HPDE6-E6E7 (cell line): Measurements from ENCODE around the gene EBF3.
"Not testable (repeated sequence)": the region's sequence is repeated elsewhere in the genome, so short reads cannot be mapped to it uniquely, and the experiment has no call there.

ENCODE experiments used
- DNase-seq: peaks from one replicate; pipeline ENCODE4 v3.0.0; 2011; ENCODE audit warnings: missing footprints; ENCODE audit errors: extremely low spot score

Gene EBF3

DNA sequence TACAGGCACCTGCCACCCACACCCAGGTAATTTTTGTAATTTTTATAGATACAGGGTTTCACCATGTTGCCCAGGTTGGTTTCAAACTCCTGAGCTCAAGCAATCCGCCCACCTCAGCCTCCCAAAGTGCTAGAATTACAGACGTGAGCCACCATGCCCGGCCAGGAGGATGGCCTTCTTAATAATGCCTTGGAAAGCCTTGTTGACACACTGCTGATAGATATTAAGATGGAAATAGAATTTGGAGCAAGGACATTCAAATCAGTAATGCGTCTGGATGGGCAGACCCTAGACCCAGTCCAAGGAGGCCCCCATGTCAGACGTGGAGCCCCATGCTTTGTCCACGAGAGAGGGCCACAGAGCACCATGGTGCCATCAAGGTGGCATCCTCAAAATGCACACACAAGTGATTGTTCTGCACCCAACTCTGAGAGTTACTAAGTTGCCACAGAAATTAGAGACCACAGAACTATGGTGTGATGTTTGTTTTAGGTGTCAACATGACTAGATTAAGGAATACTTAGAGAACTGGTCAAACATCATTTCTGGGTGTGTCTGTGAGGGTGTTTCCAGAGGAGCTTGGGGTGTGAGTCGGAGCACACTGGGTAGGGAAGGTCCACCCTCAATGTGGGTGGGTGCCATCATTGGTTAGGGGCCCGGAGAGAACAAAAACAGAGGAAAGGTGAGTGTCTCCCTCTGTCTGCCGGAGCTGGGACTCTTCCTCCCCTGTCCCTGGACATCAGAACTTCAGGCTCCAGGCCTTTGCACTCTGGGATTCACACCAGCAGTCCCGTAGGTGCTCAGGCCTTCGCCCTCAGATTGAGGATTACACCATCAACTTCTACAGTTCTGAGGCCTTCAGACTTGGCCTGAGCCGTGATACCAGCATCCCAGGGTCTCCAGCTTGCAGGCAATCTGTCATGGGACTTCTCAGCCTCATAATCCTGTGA, 34.5 kb downstream of the EBF3 start:
- DNase-seq: no peak

DNA sequence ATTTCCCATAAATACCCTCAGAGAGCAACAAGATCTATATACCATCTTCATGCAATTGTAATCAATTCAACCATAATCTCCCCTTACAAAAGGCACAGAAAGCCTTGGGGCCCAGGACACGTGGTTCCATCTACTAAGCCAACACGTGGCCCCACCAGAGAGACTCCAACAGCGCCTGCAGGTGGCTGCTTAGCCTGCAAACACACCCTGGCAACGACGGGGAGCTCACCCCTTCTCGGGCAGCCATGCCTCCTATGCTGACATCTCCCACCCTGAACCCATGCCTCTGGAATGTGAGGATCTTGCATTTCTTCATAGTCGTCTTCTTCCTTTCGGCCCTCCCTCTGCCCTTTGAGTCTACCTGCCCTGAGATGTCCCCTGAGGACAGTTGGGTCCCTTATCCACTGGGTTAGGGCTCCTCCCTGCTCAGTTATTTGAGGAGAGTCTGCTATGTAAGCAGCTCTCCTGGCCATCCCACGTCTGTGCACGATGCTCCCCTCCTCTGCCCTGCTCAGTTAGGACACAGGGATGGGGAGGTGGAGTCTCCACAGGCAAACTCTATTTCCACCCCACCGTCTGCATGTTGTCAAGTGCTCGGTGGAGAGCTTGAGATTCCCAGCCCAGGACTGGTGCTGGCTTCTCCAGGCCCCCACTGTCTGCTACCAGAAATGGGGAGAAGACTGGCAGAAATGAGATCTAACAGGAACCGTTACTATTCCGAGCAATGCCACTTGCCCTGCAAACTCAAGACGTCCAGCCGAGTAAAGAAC, 36.5 kb downstream of the EBF3 start:
- no peak for DNase-seq

DNA sequence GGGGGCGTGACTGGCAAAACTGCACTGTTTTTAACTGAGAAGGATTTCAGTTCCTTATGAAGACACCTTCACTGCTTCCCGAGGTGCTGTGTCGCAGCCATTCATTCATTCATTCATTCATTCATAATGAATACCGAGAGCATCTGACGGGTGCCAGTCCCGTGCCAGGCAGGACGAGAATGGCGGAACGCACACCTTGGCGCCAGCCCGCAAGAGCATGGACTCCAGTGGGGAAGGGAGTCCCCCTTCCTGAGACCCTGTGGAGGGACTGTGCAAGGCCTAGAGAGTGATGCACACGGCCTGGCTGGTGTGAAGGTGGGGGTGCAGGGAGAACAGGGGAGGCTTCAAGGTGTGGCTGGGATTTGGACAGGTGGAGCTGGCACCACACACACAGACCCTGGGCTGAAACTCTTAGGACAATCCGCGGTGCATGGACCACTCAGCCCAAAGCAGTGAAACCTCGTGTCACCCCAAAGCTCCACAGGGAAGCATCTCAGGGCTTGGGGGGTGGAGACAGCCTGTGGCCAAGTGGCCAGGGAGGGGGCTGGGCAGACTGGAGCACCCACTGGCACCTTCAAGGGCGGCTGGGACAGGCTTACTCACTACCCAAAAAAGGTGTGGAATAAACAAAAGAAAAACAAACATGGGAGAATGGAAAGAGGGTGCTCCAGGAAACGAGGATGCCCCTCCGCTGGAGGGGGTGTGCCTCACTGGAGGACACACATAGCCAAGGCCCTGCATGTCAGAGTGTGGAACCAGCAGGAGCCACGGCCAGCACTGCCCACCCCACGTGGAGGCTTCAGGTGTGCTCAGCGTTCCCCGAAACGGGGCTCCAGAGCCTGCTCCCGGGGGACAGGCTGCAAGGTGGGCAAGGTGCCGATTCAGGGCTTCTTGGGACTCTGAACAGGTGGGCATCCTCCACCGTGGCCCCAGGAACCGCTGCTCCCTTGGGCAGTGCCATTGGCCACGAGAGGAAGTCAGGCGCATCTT, 37.7 kb downstream of the EBF3 start:
- DNase-seq: no peak

DNA sequence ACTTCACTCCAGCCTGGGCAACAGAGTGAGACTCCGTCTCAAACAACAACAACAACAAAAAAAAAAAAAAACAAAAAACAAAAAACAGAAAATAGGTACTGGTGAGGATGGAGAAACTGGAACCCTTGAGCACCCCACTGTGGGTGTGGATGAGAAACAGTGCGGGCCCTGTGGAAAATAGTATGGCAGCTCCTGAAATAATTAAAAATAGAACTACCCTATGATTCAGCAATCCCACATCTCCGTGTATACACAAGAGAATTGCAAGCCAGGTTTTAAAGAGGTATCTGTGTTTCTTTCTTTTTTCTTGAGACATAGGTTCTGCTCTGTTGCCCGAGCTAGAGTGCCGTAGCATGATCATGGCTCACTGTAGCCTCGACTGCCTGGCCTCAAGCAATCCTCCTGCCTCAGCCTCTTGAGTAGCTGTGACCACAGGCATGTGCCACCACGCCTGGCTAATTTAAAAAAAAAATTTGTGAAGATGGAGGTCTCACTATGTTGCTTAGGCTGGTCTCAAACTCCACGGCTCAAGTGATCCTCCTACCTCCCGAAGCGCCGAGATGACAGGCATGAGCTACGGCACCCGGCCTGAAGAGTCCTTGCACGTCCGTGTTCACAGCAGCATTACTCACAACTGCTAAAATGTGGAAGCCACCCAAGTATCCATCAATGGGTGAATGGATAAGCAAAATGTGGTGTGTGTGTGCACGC, 39.5 kb downstream of the EBF3 start:
- DNase-seq: no peak

DNA sequence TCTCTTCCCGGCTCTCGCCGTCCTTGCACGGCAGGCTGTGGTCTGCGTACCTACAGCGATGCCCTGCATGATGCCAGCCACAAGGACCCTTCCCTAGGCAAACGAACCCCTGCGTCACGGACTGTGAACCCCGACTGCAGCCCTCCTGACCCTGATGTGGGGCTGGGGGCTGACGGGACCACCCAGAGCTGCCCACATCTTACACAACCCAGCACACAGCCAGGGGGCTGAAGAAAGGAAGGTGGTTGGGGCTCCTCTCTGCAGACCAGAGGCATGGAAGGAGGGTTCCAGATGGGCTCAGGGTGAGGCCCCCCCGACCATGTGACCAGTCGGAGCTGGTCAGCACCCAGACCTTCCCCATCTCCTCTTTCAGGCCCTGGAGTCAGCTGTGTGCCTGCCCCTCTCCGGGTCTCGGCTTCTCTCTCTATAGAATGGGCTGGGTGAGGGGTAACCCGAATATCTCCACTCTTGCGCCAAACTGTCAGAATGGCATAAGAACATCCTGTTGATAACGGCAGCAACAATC, 41.4 kb downstream of the EBF3 start:
- DNase-seq: no peak

DNA sequence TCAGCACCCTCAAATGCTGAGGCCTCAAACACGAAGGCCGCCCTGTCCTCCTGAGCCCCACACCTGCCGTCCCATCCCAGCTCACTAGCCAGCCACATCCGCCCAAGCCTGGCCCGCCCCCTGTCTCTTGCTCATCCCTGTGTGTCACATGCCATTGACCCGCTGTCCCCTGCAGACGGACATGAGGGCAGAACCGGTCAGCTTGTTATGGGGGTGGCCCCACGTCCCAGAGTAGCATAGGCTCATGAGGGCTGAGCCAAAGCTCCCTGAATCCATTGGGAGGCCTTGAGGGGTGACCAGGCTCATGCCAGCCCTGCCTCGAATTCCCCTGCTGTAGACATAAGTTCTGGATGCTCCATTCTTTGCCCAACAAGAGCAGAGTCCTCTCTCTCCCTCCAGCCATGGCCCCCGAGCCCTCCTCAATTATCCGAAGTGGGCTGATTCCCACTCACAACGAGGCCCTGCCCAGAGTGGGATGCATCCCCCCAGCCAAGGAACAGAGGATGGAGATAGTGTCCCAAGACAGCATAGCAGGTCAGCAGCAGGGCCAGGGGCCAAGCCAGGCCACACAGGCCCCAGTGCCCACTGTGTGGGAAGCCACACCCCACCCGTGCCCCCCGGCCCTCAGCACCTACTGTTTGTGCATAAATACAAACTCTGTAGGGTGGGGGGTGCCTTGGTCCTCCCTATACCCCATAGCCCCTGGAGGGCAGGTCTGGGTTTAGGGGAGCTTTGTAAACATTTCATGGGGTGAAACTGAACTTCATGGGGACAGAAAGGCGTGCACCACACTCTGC, 42.1 kb downstream of the EBF3 start:
- DNase-seq: no peak

DNA sequence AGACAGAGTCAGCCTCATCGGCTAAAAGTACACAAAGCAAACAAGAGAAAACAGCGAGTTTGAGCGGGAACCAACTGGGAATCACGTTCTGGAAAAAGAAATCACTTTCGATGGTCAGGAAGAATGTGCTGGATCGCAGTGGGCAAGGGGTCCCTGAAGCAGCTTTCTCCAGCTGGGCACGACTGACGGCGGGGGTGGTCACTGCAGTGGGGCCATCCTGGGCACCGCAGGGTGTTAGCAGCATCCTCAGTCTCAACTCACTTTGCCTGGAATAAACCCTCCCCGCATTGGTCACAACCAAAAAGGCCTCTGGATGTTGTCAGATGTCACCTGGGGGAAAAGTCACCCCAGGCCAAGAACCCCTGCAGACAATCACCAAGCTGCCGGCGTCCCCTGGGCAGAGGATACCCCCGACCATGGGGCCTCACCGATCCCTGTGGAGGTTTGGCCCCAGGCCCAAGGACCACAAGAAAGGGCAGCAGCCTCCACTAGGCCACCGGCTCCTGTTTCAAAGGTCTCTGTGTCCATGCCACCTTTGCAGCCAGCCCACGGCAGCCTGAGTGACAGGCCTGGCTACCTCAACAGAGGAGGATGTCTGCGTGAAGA, 42.9 kb downstream of the EBF3 start:
- no peak for DNase-seq

DNA sequence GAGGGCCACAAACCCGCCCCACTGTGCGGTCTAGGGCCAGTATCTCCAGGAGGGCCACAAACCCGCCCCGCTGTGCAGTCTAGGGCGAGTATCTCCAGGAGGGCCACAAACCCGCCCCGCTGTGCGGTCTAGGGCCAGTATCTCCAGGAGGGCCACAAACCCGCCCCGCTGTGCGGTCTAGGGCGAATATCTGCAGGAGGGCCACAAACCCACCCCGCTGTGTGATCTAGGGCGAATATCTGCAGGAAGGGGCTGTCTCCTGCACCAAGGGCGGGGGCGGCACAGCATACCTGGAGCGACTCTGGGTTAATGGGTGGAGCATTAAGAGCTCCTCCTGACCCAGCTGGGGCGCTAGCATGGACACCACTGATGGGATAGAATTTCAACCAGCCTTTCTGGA, 43.9 kb downstream of the EBF3 start:
- not testable (repeated sequence) for DNase-seq

DNA sequence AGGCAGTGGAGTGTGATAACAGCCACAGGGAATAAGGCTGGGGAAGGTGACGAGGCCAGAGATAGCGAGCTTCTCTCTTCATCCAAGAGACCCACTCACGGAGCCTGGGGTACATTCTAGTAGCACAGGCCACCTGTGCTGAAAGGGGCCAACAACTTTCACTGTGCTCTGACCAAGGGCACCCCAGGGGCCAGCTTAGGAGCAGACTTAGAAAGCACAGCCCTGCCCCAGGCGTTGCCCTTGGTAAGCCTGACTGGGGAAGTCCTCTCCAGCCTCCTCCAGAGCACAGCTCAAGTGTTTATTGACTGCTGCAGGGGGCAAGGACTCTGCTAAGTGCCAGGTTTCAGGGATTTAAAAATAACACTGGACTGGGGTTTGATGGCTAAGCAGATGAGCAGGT, 44.7 kb downstream of the EBF3 start:
- no peak for DNase-seq

DNA sequence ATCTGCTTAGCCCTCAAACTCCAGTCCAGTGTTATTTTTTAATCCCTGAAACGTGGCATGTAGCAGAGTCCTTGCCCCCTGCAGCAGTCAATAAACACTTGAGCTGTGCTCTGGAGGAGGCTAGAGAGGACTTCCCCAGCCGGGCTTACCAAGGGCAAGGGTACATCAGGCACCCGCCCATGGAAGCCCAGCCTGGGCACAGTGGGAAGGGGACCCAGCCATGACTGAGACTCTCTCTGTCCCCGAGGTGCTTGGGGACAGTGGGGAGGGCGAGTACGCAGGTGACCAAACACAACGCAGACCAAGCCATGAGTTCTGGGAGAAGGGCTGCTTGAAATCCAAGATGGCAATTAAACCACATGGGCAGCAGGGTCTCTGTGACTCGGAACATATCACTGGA, 45.2 kb downstream of the EBF3 start:
- DNase-seq: no peak

DNA sequence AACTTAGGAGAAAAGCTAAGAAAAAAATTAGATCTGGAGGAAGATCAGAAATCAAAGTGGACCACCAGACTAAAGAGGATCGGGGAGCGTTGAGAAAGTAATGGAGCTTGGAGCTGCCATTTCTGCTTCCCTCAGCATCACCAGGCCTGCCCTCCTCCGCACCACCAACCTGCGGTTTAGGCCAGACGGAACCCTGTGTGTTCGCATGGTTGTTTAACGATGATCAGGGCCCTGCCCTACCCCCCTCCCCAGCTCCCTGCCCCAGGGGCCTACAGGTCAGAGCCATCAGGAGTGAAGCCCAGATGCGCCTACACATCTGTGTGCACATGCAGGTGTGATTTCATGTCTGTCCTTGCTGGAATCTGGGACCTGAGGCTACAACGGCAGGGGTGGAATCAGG, 45.7 kb downstream of the EBF3 start:
- DNase-seq: no peak

DNA sequence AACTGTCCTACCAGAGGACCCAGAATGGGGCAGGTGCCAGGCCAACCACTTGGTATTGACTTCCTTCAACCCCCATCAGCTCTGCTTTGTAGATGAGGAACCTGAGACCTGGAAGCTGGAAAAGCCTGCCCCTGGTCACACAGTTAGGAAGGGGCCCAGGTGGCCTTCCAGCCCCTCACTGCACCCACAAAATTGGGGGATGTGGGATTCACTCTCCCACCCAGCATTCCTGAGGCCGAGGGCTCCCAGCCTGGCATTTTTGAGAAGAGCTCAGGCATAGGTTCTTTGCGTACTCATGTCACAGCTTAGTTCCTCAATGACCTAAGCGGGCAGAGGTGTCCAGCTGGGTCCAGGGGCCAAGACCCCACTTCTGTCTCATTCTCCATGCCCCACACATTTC, 46.1 kb downstream of the EBF3 start:
- no peak for DNase-seq

DNA sequence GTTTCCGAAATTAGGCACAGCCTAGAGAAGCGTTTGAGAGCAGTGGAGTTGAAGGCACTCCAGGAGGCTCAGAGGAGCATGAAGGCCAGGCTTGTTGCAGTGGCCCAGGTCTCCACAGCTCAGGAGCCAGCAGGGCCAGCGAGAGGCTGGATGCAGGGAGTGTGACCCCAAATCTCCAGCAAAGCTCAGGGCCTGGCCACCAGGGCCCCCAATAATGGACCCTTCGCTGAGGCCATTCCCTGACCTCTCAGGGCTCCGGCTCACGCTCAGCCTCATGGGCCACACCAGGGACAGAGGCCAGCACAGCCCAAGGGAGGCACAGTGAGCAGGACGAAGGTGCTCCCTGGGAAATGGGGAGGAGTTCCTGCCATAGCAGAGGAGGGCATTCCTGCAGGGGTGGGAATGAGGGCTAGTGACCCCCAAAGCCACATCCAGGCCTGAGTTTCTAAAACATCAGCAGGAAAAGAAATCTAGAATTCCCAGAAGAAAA, 47.5 kb downstream of the EBF3 start:
- DNase-seq: no peak

DNA sequence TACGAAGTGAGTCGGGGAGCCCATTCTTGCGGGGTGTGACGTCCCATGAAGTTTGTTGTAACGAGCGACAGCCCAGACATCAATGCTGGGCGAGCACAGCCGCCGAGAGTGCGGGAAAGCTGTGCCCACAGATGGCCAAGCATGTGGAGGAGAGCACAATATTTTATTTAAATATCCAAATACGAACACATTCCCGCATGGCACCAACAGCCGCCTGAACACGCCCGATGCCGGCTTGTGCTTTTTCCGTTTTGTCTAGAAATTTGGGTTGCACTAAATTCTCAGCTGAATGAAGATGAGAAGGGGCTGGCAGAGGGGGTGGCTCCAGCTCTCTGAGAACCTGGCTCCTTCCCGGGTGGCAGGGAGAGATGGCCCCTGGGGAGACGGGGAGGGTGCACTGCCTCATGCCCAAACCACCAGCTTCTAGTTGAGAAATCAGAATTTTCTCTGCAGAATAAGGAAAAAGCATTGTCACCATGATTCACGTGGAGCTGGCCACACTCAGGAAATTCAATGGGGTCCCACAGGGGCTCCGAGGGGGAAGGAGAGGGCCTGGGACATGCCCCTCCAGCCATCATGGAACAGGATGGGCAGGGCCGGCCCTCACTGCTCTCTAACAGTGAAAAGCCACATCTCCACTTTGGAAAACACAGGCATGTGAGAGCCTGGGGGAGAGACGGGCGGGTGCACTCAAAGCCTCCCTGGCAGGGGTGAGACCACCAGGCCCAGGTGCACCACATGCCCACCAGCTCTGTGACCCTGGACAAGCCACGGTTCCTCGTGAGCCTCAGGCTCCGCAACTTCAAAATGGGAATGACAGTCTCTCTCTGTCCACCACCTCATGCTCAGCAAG, 48.3 kb downstream of the EBF3 start:
- no peak for DNase-seq

DNA sequence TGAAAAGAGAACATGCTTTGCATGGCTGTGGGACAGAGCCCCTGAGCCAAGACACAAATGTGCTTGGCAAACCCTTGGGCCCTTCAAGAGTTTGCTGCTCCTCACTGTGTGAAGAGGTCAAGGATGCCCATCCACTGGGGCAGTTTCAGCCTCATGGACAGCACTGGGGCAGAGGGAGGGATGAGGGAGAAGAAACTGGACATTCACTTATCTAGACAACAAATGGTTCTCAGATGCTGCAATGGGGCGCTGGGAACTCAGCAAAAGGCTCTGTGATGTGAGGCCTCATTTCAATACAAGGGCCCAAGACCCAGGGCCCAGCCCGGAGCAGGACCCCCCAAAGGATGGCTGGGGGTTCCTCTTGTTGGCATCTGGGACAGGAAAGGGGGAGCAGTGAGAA, 49.1 kb downstream of the EBF3 start:
- DNase-seq: no peak

DNA sequence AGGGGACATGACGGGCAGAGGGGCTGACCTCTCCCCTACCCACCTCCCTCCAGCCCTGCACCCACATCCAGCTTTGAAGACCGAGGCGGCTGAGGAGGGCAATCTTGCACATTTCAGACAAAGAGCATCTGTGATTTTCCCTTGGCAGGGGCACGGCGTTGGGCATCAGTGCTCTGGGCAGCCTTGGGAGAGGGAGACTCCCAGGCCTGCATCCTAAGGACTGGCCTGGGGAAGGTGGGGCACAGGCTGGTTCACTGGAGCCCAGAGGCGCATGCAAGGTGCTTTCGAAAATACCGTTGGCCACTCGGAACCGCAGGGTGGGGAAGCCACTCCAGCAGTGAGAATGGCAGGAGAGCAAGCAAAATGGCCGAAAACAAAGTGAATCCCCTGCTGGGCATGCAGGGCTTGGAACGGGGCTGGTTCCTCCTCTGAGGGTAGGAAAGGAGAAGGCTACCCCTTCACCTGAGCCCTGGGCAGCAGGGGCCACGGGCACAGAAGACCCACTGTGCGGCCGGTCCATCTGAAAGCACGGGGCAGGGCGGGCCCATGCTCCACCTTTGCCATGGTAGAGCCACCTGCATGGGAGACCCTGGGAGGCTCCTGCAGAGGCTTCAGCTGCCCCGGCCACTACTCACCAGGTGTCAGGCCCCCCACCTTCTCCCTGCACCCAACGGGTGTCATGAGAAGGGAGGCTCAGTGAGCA, 49.8 kb downstream of the EBF3 start:
- DNase-seq: no peak

DNA sequence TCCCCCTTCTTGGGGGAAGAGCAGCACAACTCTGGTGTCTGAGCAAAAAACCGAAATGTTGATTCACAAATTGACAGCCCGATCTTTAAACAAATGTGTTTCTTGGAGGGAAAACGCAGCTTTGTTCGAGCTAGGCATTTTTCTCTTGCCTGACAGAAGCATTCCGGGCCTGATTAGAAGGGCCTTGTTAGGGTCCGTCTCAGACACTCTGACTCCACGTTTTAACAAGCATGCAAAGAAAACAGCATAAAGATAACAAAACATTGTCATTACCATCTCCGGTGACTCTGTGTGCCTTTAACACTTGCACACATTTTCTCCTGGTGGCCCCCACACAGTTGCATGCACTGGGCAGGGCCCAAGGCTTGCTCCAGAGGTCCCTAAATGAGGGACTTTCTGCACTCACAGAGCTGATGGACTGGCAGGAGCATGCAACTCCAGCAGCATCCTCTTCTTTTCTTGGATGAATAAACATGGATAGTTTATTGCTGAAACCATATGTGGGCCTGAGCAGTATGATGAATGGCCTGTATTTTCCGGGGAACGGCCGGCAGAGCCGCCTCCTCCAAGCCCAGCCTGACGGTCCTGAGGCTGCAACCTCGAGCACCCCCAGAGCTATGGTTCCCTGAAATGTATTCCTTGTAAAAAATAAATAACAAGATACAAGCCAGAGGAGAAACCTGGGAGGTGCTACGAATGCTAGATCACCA, 50.9 kb downstream of the EBF3 start:
- no peak for DNase-seq
